NCI-H345 (cell line): Measurements from ENCODE around the gene STK32C.
"Not testable (repeated sequence)": the region's sequence is repeated elsewhere in the genome, so short reads cannot be mapped to it uniquely, and the experiment has no call there.

Experiments
- DNase-seq: peaks from one replicate; lab custom pipeline; 2025; lab: John Stamatoyannopoulos, UW

The STK32C gene

DNA sequence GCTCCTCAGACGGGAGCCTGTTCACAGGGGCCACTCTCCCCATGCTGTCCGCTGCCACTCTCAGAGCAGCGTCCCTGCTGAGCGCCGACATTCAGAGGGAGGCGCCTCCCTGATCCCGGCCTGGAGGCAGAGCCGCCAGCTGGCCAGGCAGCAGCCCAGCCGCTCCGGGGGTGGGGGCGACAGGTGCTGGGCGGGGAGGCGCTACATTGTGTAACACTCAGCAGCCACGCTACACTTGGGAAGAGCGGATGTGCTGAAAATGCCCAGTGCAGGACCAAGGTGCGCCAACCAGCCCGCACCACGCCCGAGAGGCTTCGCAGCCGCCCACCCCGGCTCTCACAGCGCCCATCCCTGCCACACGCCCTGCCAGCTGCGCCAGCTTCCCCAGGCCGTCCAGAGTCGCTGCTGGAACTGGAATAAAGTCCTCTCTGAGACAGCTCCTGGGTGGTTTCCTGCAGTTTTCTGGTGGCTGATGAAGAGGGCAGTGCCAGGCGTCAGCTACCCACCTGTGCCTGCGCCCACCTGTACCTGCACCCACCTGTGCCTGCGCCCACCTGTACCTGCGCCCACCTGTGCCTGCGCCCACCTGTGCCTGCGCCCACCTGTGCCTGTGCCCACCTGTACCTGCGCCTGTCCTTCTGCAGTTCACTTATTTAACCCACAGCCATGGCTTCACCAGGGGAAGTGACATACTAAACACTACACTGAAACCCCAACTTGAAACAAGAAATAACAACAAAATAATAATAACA is 25.7 kb downstream of the STK32C start:
- peak; percentile 85 for DNase-seq

DNA sequence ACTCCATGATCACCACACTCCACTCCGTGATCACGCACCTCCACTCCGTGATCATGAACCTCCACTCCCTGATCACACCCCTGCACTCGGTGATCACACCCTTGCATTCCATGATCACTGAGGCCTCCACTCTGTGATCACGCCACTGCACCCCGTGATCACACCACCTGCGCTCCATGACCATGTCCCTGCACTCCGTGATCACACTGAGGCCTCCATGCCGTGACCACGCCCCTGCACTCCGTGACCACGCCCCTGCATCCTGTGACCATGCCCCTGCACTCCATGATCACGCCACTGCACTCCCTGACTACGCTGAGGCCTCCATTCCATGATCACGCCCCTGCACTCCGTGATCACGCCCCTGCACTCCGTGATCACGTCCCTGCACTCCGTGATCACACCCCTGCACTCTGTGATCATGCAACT is 27.1 kb downstream of the STK32C start:
- DNase-seq = no peak

DNA sequence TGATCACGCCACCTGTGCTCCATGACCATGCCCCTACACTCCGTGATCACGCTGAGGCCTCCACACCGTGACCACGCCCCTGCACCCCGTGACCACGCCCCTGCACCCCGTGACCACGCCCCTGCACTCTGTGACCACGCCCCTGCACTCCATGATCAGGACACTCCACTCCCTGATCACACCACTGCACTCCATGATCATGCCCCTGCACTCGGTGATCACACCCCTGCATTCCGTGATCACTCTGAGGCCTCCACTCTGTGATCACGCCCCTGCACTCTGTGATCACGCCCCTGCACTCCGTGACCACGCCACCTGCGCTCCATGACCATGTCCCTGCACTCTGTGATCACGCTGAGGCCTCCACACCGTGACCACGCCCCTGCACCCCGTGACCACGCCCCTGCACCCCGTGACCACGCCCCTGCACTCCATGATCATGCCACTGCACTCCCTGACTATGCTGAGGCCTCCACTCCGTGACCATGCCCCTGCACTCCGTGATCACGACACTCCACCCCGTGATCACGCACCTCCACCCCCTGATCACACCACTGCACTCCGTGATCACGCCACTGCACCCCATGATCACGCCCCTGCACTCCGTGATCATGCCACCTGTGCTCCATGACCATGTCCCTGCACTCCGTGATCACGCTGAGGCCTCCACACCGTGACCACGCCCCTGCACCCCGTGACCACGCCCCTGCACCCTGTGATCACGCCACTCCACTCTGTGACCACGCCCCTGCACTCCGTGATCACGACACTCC is 27.7 kb downstream of the STK32C start:
- DNase-seq = no peak

GRCh38 chr10:132277311-132277741 is 30.4 kb downstream of the STK32C start:
- no peak for DNase-seq

GRCh38 chr10:132276706-132277105 is 31.0 kb downstream of the STK32C start:
- DNase-seq = no peak

DNA sequence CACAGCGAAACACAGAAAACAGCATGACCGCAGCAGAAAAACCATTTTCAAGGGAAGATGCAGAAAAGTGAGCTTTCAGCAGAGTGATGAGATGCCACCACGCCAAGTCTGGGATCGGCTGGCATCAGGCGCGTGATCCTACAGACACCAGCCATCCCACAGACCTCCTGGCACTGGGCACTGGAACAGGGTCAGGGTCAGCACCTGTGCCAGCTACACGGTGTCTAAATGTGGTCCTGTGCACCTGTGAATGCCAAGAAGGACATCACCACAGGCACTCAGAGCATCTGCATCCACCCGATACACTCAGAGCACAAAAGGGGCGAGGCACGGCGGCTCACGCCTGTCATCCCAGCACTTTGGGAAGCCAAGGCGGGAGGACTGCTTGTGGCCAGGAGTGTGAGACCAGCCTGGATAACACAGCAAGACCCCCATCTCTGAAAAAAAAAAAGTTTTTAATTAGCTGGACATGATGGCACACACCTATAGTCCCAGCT is 31.5 kb downstream of the STK32C start:
- no peak for DNase-seq

- no peak for DNase-seq
Observed at GRCh38 chr10:132275426-132276178, 32.1 kb downstream of the STK32C start.

DNA sequence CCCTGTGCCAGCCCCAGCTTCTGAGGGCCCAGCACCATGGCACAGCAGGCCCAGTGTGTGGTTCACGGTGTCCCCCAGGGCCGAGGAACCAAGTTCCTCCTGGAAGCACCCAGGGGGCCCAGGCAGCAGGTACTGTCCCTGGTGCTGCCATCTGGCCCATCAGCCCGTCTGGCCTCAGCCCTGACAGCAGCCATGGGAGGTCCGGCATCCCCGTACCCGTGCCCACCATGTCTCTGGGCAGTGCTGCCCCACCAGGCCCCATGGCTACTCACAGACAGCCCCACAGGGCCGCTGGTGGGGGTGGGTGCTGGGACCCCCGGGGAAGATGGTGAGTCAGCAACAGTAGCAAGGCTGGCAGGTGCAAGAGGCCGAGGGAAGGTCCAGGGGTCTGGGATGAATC is 32.8 kb downstream of the STK32C start:
- no peak for DNase-seq

GRCh38 chr10:132274581-132274980 is 33.2 kb downstream of the STK32C start:
- no peak for DNase-seq

- no peak for DNase-seq
Observed at GRCh38 chr10:132273966-132274365, 33.8 kb downstream of the STK32C start.

DNA sequence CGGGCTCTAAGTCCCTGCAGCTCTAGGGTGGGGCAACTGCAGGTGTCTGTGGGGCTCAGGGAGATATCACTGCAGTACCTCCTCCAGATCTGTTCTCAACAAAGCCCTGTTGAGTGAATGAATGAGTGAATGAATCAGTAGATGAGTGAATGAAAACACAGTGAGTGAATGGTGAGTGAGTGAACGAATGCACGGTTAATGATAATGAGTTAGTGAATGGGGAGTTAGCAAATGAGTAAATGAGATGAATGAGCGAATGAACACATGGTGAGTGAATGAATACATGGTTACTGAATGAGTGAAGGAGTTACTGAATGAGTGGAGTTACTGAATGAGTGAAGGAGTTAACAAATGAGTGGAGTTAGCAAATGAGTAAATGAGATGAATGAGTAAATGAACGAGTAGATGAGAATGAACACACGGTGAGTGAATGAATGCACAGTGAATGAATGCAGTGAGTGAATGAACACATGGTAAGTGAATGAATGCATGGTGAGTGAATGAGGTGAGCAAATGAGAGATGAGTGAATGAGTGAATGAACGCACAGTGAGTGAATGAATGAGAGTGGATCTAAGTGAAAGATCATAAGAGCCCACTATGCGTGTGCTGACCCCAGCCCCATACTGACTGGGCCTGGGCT is 34.3 kb downstream of the STK32C start:
- no peak for DNase-seq

DNA sequence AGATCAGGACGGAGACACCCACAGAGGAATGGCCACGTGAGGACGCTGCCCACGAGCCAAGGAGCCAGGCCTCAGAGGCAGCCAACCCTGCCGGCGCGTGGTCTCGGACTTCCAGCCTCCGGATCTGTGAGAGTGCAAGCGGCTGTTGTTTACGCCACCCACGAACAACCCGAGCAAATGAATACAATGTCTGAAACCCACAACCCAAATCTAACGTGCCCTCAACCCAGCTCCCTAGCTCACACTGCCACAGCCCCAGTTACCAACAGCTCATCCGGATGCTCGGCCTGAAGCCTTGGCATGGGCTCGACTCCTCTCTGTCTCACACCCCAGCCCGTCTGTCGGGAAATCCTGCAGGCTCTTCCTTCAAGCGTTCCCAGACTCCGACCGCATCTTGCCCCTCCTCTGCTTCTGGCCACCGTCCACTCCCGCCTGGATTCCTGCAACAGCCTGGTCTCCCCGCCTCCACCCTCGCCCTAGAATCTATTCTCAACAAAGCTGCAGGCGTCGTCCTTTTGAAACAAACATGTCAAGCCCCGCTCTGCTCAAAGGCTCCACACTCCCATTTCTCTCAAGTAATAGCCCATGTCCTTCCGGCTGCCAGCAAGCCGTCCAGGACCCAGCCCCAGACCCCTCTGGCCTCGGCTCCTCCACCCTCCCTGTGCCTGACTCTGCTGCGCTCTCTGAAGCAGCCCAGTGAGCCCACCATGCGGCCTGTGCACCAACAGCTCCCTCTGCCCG is 35.3 kb downstream of the STK32C start:
- no peak for DNase-seq

DNA sequence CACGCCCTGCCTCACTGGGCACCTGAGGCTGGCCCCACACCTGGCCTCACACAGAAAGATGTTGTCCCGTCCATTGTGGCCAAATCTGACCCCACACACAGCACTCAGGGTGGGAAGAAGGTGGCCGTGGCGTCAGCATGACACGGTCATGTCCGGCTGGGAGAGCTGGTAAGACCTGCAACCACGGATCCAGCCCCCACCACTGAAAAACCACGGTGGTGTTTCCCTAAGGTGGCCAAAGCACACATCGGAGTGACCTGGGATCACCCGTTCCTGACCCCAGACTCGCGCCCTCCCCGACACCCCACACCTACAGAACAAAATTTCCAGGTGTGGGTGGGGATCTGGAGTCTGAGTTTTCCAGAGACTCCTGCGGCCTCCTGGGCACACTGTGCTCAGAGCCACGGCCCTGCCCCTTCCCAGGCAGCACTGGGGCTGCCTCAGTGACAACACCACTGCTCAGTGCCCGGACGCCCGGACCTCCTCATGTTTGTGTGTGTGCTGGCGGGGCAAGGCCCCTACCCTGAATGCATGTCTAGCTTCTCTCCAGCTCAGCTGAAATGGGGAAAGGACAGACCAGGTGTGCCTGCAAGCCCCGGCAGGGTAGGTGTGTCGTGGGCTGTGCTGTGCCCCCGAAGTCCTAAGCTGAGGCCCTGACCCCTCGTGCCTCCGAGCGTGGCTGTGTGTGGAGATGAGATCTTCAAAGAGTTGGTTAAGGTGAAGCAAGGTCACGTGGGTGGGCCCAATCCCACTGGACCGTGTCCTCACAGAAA is 36.1 kb downstream of the STK32C start:
- no peak for DNase-seq

- no peak for DNase-seq
Observed at GRCh38 chr10:132270721-132271457, 36.9 kb downstream of the STK32C start.

GRCh38 chr10:132270256-132270655 is 37.5 kb downstream of the STK32C start:
- DNase-seq = no peak

DNA sequence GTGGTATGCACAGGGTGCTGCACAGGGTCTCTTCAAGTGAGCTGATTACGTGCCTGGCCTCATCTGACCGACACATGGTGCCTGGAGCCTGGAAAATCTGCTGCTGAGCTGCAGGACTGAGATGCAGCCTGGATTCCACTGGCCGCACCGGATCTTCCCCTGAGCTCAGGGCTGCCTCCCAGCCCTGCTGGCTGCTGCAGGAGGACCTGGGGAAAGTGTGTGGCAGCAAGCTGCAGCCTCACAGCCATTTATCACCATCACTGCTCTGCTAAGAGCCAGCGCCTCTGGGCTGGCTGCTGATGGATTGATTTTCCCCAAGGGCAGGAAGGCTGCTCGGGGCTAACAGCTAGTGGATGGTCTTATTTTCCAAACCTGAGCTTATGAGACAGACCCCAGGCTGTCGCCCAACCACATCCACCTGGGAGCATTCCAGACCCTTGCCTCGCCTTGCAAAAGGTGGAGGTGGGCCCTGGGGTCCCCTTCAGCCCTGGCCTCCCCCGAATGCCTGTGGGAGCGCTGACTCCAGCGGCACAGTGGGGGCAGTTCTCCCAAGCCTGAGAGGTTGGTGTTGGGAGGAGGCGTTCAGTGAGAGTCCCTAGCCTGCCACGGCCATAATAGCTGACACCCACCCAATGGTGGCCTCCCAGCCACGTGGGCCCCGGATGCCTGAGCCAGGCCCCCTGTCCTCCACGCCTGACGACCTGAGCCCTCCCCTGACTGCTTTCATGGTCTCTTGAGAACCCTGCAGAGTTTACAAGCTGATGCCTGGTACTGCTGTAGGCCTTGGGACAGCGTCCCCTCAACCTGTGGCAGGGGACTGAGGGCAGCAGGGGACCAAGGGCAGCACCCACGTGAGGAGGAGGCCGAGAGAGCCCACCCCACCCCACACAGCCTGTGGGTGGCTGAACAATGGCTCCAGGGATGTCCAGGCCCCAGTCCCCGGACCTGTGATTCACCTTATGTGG is 38.2 kb downstream of the STK32C start:
- DNase-seq = no peak

GRCh38 chr10:132267916-132268315 is 39.8 kb downstream of the STK32C start:
- not testable (repeated sequence) for DNase-seq

DNA sequence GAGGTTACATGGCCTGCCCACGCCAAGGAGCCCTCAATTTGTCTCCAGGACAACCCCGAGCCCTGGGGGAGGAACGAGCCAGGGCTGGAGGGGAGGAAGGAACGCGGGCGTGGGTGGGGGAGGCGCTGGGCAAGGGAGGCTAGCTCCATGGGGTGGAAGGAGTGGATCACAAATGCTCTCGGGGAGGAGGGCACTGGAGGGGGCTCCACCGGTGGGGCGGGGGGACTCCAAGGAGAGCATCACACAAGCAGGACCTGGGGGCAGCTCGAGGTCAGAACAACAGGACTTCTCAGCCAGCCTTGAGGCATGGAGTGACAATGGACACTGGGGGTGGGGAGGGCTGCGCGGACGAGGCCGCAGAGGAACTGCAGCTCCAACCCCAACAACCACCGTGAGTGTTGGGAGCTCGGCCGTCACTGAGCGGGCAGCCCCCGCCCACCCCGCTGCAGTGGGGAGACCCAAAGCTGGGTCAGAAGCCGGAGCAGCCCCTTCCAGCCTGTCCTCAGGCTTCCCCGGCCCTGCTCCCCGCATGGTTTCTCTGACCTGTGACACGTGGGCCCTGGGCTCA is 41.1 kb downstream of the STK32C start:
- DNase-seq = no peak
